ENCODE measurements around the gene GPR132. TPM values are rescaled to one million over a fixed set of nuclear protein-coding genes. Genes with fewer than 3 reads are reported as not detected.

The GPR132 gene
- total RNA-seq, 1 experiment from 2014 or later = 0.10 TPM

- TF ChIP-seq YY1 (IDR thresholded peaks at IDR 0.05; ENCODE audit: extremely low read depth, insufficient replicate concordance, low read depth, low read length) (peak; percentile 69), POLR2A (IDR thresholded peaks at IDR 0.05; ENCODE audit: borderline replicate concordance, extremely low read depth, insufficient read depth, insufficient read length) (no peak), SRF (IDR thresholded peaks at IDR 0.05; ENCODE audit: low read depth) (no peak)
These were observed 19.4 kb downstream of the GPR132 start (continued) for GRCh38 chr14:105045710-105046326.

GRCh38 chr14:105043641-105044040 lies 21.6 kb downstream of the GPR132 start:
- POLR2A ChIA-PET = no interaction called here
- CTCF ChIA-PET = no interaction called here
- Histone ChIP-seq H3K4me2 (ENCODE audit: low read length) (no peak overlapping the region), H3K79me2 (ENCODE audit: insufficient read depth, low read length) (no peaks in the 10 kb centered on the region), H3K4me3 (replicated peaks in 1 of 2; ENCODE audit: low read depth in 1 of 2, low read length in 2 of 2) (no peak overlapping the region), H3K9me2 (ENCODE audit: insufficient read depth) (no peaks in the 10 kb centered on the region), H3K9ac (ENCODE audit: low read length) (no peak overlapping the region), H4K20me1 (ENCODE audit: insufficient read depth) (no peaks in the 10 kb centered on the region), H2AFZ (ENCODE audit: low read depth, low read length, poor library complexity, severe bottlenecking) (no peak overlapping the region), H3K36me3 (ENCODE audit: control insufficient read depth in 1 of 2, insufficient read depth in 2 of 2, low read length in 2 of 2) (no peaks in the 10 kb centered on the region), H3K27me3 (ENCODE audit: insufficient read depth, low read length) (no peaks in the 10 kb centered on the region), H3K27ac (ENCODE audit: low read depth, low read length) (no peak overlapping the region), H3K4me1 (ENCODE audit: control insufficient read depth in 1 of 2, insufficient read depth in 2 of 2, low read length in 2 of 2) (peaks cover 0 to 17% of the 10 kb centered on the region in 2 experiments; a peak in 2 of 4 replicates), H3K9me3 (ENCODE audit: control insufficient read depth in 1 of 2, insufficient read depth in 1 of 2, low read depth in 1 of 2, low read length in 2 of 2) (no peaks in the 10 kb centered on the region)
- RAD21 ChIA-PET (ENCODE audit: low non-redundant PET in 1 of 2, low total read pairs in 2 of 2, uncharacterized antibody in 2 of 2, unreplicated experiment in 2 of 2) = no interaction called here
- TF ChIP-seq TCF7L2 (IDR thresholded peaks at IDR 0.05; ENCODE audit: borderline replicate concordance, extremely low read depth, insufficient read depth, insufficient read length) (no peak), ZNF274 (IDR thresholded peaks at IDR 0.05; ENCODE audit: low read depth, low read length) (no peak), ELF1 (IDR thresholded peaks at IDR 0.05; ENCODE audit: borderline replicate concordance, low read depth) (no peak), CTCF (IDR thresholded peaks at IDR 0.05 in 2 of 3, conservative IDR thresholded peaks at IDR 0.05 in 1 of 3; ENCODE audit: borderline replicate concordance in 1 of 3, insufficient read depth in 1 of 3, low read depth in 2 of 3, low read length in 2 of 3) (no peak)
- DNase-seq (ENCODE audit: low read depth, low spot score) (no peak), ATAC-seq (no peak)
- no TSS peak for BruUV-seq (replicated peaks)
- intact Hi-C loops (cut with micrococcal nuclease) = loop anchor here (2.0 kb wide), 1 partner anchor 275 kb away; no protein-coding TSS in a partner anchor
